H1 (cell line): Measurements from ENCODE around the gene CX3CL1. TPM values are rescaled to one million over a fixed set of nuclear protein-coding genes. Genes with fewer than 3 reads are reported as not detected.

ENCODE experiments used
- CTCF ChIA-PET: fragments of 300-600 bp; sonication (Branson Sonifier 250); formaldehyde crosslinking; loops from one replicate; lab custom pipeline; 2021; ENCODE audit not compliant: partially characterized antibody; lab: Charles Lee
- POLR2A ChIA-PET: fragments of 300-600 bp; sonication (Branson Sonifier 250); formaldehyde crosslinking; loops from one replicate; lab custom pipeline; 2021; ENCODE audit warnings: inconsistent platforms; ENCODE audit not compliant: partially characterized antibody; lab: Charles Lee
- DNase-seq, 2 experiments: peaks; one replicate each; pipeline versions ENCODE4 v3.0.0 to v3.0.0-alpha.2; 2010 to 2022; ENCODE audit warnings: low spot score in 2 of 2, low read depth in 1 of 2, mixed read lengths in 1 of 2
- FAIRE-seq: peaks from 2 replicates; lab custom pipeline; 2011; peaks lifted over from hg19 to GRCh38; lab: Jason Lieb, UNC
- H2AFZ ChIP-seq: 2 replicates; pipeline ENCODE4 v1.8.1; 2012; ENCODE audit warnings: low read length, inconsistent platforms
- H2AK5ac ChIP-seq: 2 replicates; pipeline ENCODE4 v1.6.1; 2013; ENCODE audit warnings: low read depth, low read length
- H2BK120ac ChIP-seq: replicated peaks from 2 replicates; pipeline ENCODE3; 2013; ENCODE audit warnings: low read depth, low read length, inconsistent platforms
- H2BK12ac ChIP-seq: 2 replicates; pipeline ENCODE4 v1.6.1; 2013; ENCODE audit warnings: low read depth, low read length
- H2BK15ac ChIP-seq: 2 replicates; pipeline ENCODE4 v1.6.1; 2013; ENCODE audit warnings: low read length
- H2BK20ac ChIP-seq: 2 replicates; pipeline ENCODE4 v1.6.1; 2013; ENCODE audit warnings: low read length
- H2BK5ac ChIP-seq: 2 replicates; pipeline ENCODE4 v1.6.1; 2013; ENCODE audit warnings: low read depth, low read length
- H3K14ac ChIP-seq: 2 replicates; pipeline ENCODE4 v1.6.1; 2013; ENCODE audit warnings: inconsistent platforms; ENCODE audit not compliant: insufficient read length
- H3K18ac ChIP-seq: 2 replicates; pipeline ENCODE4 v1.6.1; 2013; ENCODE audit warnings: low read length; ENCODE audit errors: extremely low read depth
- H3K23ac ChIP-seq: 2 replicates; pipeline ENCODE4 v1.6.1; 2013; ENCODE audit warnings: inconsistent platforms; ENCODE audit not compliant: insufficient read length
- H3K23me2 ChIP-seq: 2 replicates; pipeline ENCODE4 v1.6.1; 2013; ENCODE audit warnings: low read depth, low read length
- H3K27ac ChIP-seq: 2 replicates; pipeline ENCODE4 v1.6.1; 2011; ENCODE audit warnings: low read depth, low read length, inconsistent platforms
- H3K27me3 ChIP-seq, 4 experiments: replicated peaks in 1 of 4; 1 replicate in 1 of 4; 2 replicates in 3 of 4; pipeline versions ENCODE4 v1.6.1 to v1.8.1; 2011 to 2013; ENCODE audit warnings: low read length in 3 of 4, mild to moderate bottlenecking in 3 of 4, inconsistent platforms in 2 of 4, mixed read lengths in 2 of 4, moderate library complexity in 1 of 4; ENCODE audit not compliant: control insufficient read depth in 3 of 4, insufficient read depth in 3 of 4; ENCODE audit errors: extremely low read depth in 1 of 4
- H3K36me3 ChIP-seq, 4 experiments: 2 replicates each; pipeline versions ENCODE4 v1.6.1 to v1.8.1; 2011 to 2013; ENCODE audit warnings: mild to moderate bottlenecking in 4 of 4, low read length in 3 of 4, moderate library complexity in 2 of 4, control low read depth in 1 of 4, inconsistent platforms in 1 of 4; ENCODE audit not compliant: insufficient read depth in 4 of 4, control insufficient read depth in 2 of 4
- H3K4ac ChIP-seq: replicated peaks from 2 replicates; pipeline ENCODE3; 2013; ENCODE audit warnings: low read length, low read depth, mixed read lengths, inconsistent platforms; ENCODE audit not compliant: insufficient read length
- H3K4me1 ChIP-seq, 4 experiments: replicated peaks in 1 of 4; 1 replicate in 1 of 4; 2 replicates in 3 of 4; pipeline versions ENCODE4 v1.6.1 to v1.8.1; 2011 to 2013; ENCODE audit warnings: low read length in 3 of 4, inconsistent platforms in 2 of 4, mixed read lengths in 1 of 4; ENCODE audit not compliant: insufficient read depth in 4 of 4, control insufficient read depth in 3 of 4
- H3K4me2 ChIP-seq, 2 experiments: 2 replicates each; pipeline versions ENCODE4 v1.6.1 to v1.8.1; 2011 to 2013; ENCODE audit warnings: low read depth in 2 of 2, low read length in 2 of 2, control low read depth in 1 of 2, inconsistent platforms in 1 of 2, mild to moderate bottlenecking in 1 of 2; ENCODE audit not compliant: insufficient read depth in 1 of 2
- H3K4me3 ChIP-seq, 4 experiments: fragments of 200-600, 300-600 bp in 1 of 4; sonication (generic), shearing (Covaris generic), sonication (Bioruptor Twin) in 1 of 4; 2 replicates each; pipeline versions ENCODE4 v1.5.1 to v1.8.1; 2011 to 2016; ENCODE audit warnings: low read length in 4 of 4, low read depth in 3 of 4, control low read depth in 2 of 4, inconsistent platforms in 2 of 4, mild to moderate bottlenecking in 2 of 4, mixed read lengths in 1 of 4, moderate library complexity in 1 of 4; ENCODE audit not compliant: insufficient read depth in 2 of 4; ENCODE audit errors: extremely low read depth in 1 of 4
- H3K56ac ChIP-seq: replicated peaks from 2 replicates; pipeline ENCODE3; 2013; ENCODE audit warnings: low read depth, mild to moderate bottlenecking, mixed read lengths, low read length, inconsistent platforms; ENCODE audit not compliant: insufficient read length
- H3K79me1 ChIP-seq: 2 replicates; pipeline ENCODE4 v1.6.1; 2013; ENCODE audit warnings: low read depth, low read length, control low read depth
- H3K79me2 ChIP-seq, 2 experiments: 2 replicates each; pipeline versions ENCODE4 v1.6.1 to v1.8.1; 2012 to 2013; ENCODE audit warnings: low read length in 2 of 2, mild to moderate bottlenecking in 2 of 2, inconsistent platforms in 1 of 2; ENCODE audit not compliant: insufficient read depth in 2 of 2, control insufficient read depth in 1 of 2
- H3K9ac ChIP-seq, 4 experiments: replicated peaks in 1 of 4; 1 replicate in 1 of 4; 2 replicates in 3 of 4; pipeline versions ENCODE4 v1.6.1 to v1.8.1; 2011 to 2013; ENCODE audit warnings: low read depth in 3 of 4, low read length in 3 of 4, control low read depth in 2 of 4, mild to moderate bottlenecking in 2 of 4, moderate library complexity in 2 of 4, inconsistent platforms in 1 of 4; ENCODE audit errors: extremely low read depth in 1 of 4
- H3K9me3 ChIP-seq, 2 experiments: 2 replicates each; pipeline versions ENCODE4 v1.6.1 to v1.8.1; 2012 to 2013; ENCODE audit warnings: mild to moderate bottlenecking in 2 of 2, moderate library complexity in 2 of 2, control low read depth in 1 of 2, inconsistent platforms in 1 of 2, low read depth in 1 of 2, low read length in 1 of 2, mixed read lengths in 1 of 2; ENCODE audit not compliant: insufficient read depth in 2 of 2
- H4K20me1 ChIP-seq, 2 experiments: replicated peaks in 1 of 2; 2 replicates each; pipeline versions ENCODE3 to v1.8.1; 2011 to 2013; ENCODE audit warnings: inconsistent platforms in 2 of 2, low read length in 2 of 2, mild to moderate bottlenecking in 1 of 2; ENCODE audit not compliant: insufficient read depth in 2 of 2, control insufficient read depth in 1 of 2
- H4K5ac ChIP-seq: 2 replicates; pipeline ENCODE4 v1.6.1; 2013; ENCODE audit warnings: low read length, low read depth, mixed read lengths, inconsistent platforms; ENCODE audit not compliant: insufficient read length
- H4K8ac ChIP-seq: 2 replicates; pipeline ENCODE4 v1.8.0; 2013; ENCODE audit warnings: mild to moderate bottlenecking, moderate library complexity, low read length, inconsistent platforms; ENCODE audit not compliant: insufficient read depth; ENCODE audit errors: extremely low read depth
- H4K91ac ChIP-seq: replicated peaks from 2 replicates; pipeline ENCODE3; 2013; ENCODE audit warnings: low read length, mixed read lengths, inconsistent platforms; ENCODE audit not compliant: insufficient read length
- CEBPB ChIP-seq: IDR thresholded peaks from 2 replicates; pipeline ENCODE4 v1.6.1; 2012; ENCODE audit warnings: low read depth, low read length
- GABPA ChIP-seq: IDR thresholded peaks from 2 replicates; pipeline ENCODE4 v1.6.1; 2011; ENCODE audit warnings: mild to moderate bottlenecking, low read length, moderate library complexity, borderline replicate concordance; ENCODE audit not compliant: insufficient read depth
- KDM4A ChIP-seq: IDR thresholded peaks from one replicate; pipeline ENCODE4 v1.7.1; 2012; ENCODE audit warnings: low read depth, mild to moderate bottlenecking, moderate library complexity, low read length, inconsistent platforms; ENCODE audit not compliant: severe bottlenecking
- SAP30 ChIP-seq: fragments of 300-600 bp; sonication (generic); IDR thresholded peaks from 2 replicates; pipeline ENCODE4 v1.7.1; 2012; ENCODE audit warnings: low read length, moderate library complexity, mild to moderate bottlenecking, inconsistent platforms; ENCODE audit not compliant: insufficient read depth, insufficient replicate concordance
- SIRT6 ChIP-seq: IDR thresholded peaks from one replicate; pipeline ENCODE4 v1.7.1; 2012; ENCODE audit warnings: low read length, inconsistent platforms
- SUZ12 ChIP-seq: fragments of 200-600 bp; sonication (generic); IDR thresholded peaks from 2 replicates; pipeline ENCODE4 v1.6.1; 2012; ENCODE audit warnings: mild to moderate bottlenecking, inconsistent platforms, low read length, moderate library complexity, mixed read lengths
- ZNF274 ChIP-seq: IDR thresholded peaks from 2 replicates; pipeline ENCODE4 v1.7.0; 2012; ENCODE audit warnings: low read length, borderline replicate concordance; ENCODE audit errors: extremely low read depth
- WGBS, 2 experiments: shearing (Covaris generic) in 1 of 2; methylation state at CpG; one replicate each; pipeline versions ENCODE4 v1.1.6 to v1.1.7; 2013 to 2015; ENCODE audit warnings: low lambda C conversion rate in 2 of 2, mixed read lengths in 2 of 2, inconsistent platforms in 1 of 2, low coverage in 1 of 2, missing lambda C conversion rate in 1 of 2; ENCODE audit not compliant: insufficient replicate concordance in 2 of 2, insufficient coverage in 1 of 2, insufficient read length in 1 of 2; ENCODE audit errors: extremely low coverage in 1 of 2, missing lambda C conversion rate in 1 of 2; 5-methylcytosine and 5-hydroxymethylcytosine counted together
- polyA plus RNA-seq, 7 experiments: library from polyadenylated mRNA; depleted of rRNA in 3 of 7; stranded (reverse) in 5 of 7; unstranded in 2 of 7; fragments of >200 nt in 5 of 7; fragments of 200-250 nt in 2 of 7; gene quantifications; 1 replicate in 5 of 7; 2 replicates in 1 of 7; 4 replicates in 1 of 7; pipeline versions ENCODE4 v1.2.1 to v1.2.3, GENCODE V29; 2011 to 2013; ENCODE audit warnings: missing spikeins in 2 of 7, mixed read lengths in 2 of 7
- total RNA-seq: library from RNA; stranded (reverse); fragmentation: NEBNext Ultra II Directional; extraction: Animal tissue kit (Norgen Biotek cat#: 25700); gene quantifications from 2 replicates; pipeline ENCODE4 v1.2.1, GENCODE V29; 2021

CX3CL1 gene
- total and polyA plus RNA-seq, 2 of the 8 experiments (the other 6 are each of a cell fraction or from before 2014, with no cell fraction given): 1.4 to 3.0 TPM

- H4K8ac ChIP-seq: no peak overlapping the region
- no peaks in the 10 kb centered on the region for H3K23me2 ChIP-seq
- no peak overlapping the region for H2BK15ac ChIP-seq
- POLR2A ChIA-PET: no interaction called here
- H3K9ac ChIP-seq: no peak overlapping the region
- no peak overlapping the region for H2BK120ac ChIP-seq
- no peak overlapping the region for H3K27ac ChIP-seq
- H2BK12ac ChIP-seq: no peak overlapping the region
- H3K4me3 ChIP-seq: no peak overlapping the region
- H3K18ac ChIP-seq: no peak overlapping the region
- no peaks in the 10 kb centered on the region for H3K79me2 ChIP-seq
- no peak overlapping the region for H3K4ac ChIP-seq
- no peak overlapping the region for H2AK5ac ChIP-seq
- DNase-seq (no peak), FAIRE-seq (no peak)
- no peak overlapping the region for H3K4me2 ChIP-seq
- no peaks in the 10 kb centered on the region for H4K20me1 ChIP-seq
- H3K4me1 ChIP-seq: peaks cover 0 to under 1% (median 0%) of the 10 kb centered on the region in 4 experiments; a peak in 1 of 7 replicates
- 82% methylated on average over 6 of the region's 6 CpGs; no CpG with 5 or more reads in 1 of the 2 experiments for WGBS, 2 experiments
- H3K23ac ChIP-seq: no peak overlapping the region
- no peaks in the 10 kb centered on the region for H3K36me3 ChIP-seq
- H4K91ac ChIP-seq: no peak overlapping the region
- no peak overlapping the region for H3K56ac ChIP-seq
- no peak overlapping the region for H2BK20ac ChIP-seq
- peaks cover 0 to 2% (median 0%) of the 10 kb centered on the region in 4 experiments; a peak in 1 of 7 replicates for H3K27me3 ChIP-seq
- no peak overlapping the region for H2AFZ ChIP-seq
- H4K5ac ChIP-seq: no peak overlapping the region
- no peaks in the 10 kb centered on the region for H3K79me1 ChIP-seq
- H3K9me3 ChIP-seq: no peaks in the 10 kb centered on the region
- no peak for TF ChIP-seq ZNF274
- TF ChIP-seq SIRT6: no peak
- no peak for TF ChIP-seq GABPA
- TF ChIP-seq SUZ12: no peak
- TF ChIP-seq SAP30: no peak
- no peak for TF ChIP-seq KDM4A
- TF ChIP-seq CEBPB: no peak
- CTCF ChIA-PET: interaction anchor here (1.0 to 2.7 kb wide), 2 partner anchors 50 to 52 kb away, joined by 3 to 12 read pairs; no protein-coding TSS in a partner anchor
- no peak overlapping the region for H3K14ac ChIP-seq
- H2BK5ac ChIP-seq: no peak overlapping the region
These were observed 5.7 kb upstream of the CX3CL1 start for GRCh38 chr16:57366544-57367040.
